ENCODE results near the gene CCIN. TPM values are rescaled to one million over a fixed set of nuclear protein-coding genes. Genes with fewer than 3 reads are reported as not detected.
A peak's percentile ranks its signal among the peaks of the same experiment; 100 is the strongest.
"Not testable (repeated sequence)": the region's sequence is repeated elsewhere in the genome, so short reads cannot be mapped to it uniquely, and the experiment has no call there.

The CCIN gene
- total and polyA plus RNA-seq, 2 donors from 2014 or later: 0.13 TPM; not detected in 1

DNA sequence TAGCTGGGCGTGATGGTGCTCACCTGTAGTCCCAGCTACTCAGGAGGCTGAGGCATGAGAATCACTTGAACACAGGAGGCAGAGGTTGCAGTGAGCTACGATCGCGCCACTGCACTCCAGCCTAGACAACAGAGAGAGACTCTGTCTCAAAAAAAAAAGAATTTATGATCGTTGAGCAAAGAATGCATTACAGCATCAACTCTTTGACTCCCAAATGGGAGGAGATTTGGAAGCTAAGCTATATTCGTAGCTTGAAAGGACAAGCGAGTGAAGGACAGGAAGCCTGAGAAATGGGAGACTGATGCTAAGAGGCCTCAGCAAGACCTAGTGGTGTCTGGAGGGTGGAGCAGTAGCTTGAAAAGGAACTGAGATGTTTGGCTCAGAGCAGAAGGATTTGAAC, 10.3 kb upstream of the CCIN start:
- Histone ChIP-seq H3K4me3 (ENCODE audit: low read length in 3 of 3) (no peak overlapping the region), H3K36me3 (ENCODE audit: control insufficient read depth in 2 of 3, insufficient read depth in 3 of 3, low read length in 3 of 3) (no peaks in the 10 kb centered on the region), H3K4me1 (ENCODE audit: control insufficient read depth in 2 of 3, insufficient read depth in 2 of 3, low read depth in 1 of 3, low read length in 3 of 3) (peaks cover 0 to 10% (median 6%) of the 10 kb centered on the region in 3 donors), H3K27me3 (ENCODE audit: control insufficient read depth, insufficient read depth, low read length) (no peaks in the 10 kb centered on the region), H3K9me3 (ENCODE audit: control insufficient read depth in 2 of 3, insufficient read depth in 1 of 3, low read length in 3 of 3) (no peaks in the 10 kb centered on the region), H3K9ac (ENCODE audit: low read length in 3 of 3) (no peak overlapping the region), H3K27ac (ENCODE audit: low read depth in 2 of 2, low read length in 2 of 2) (no peak overlapping the region)
- peak in 1 of 5 donors; percentile 8 for DNase-seq
- intact Hi-C loops (cut with DNase I): no loop called here
- no peak for FAIRE-seq
- TF ChIP-seq, protein P1, sequence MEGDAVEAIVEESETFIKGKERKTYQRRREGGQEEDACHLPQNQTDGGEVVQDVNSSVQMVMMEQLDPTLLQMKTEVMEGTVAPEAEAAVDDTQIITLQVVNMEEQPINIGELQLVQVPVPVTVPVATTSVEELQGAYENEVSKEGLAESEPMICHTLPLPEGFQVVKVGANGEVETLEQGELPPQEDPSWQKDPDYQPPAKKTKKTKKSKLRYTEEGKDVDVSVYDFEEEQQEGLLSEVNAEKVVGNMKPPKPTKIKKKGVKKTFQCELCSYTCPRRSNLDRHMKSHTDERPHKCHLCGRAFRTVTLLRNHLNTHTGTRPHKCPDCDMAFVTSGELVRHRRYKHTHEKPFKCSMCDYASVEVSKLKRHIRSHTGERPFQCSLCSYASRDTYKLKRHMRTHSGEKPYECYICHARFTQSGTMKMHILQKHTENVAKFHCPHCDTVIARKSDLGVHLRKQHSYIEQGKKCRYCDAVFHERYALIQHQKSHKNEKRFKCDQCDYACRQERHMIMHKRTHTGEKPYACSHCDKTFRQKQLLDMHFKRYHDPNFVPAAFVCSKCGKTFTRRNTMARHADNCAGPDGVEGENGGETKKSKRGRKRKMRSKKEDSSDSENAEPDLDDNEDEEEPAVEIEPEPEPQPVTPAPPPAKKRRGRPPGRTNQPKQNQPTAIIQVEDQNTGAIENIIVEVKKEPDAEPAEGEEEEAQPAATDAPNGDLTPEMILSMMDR (IDR thresholded peaks at IDR 0.05; ENCODE audit: borderline replicate concordance, extremely low read depth, insufficient read depth): no peak

DNA sequence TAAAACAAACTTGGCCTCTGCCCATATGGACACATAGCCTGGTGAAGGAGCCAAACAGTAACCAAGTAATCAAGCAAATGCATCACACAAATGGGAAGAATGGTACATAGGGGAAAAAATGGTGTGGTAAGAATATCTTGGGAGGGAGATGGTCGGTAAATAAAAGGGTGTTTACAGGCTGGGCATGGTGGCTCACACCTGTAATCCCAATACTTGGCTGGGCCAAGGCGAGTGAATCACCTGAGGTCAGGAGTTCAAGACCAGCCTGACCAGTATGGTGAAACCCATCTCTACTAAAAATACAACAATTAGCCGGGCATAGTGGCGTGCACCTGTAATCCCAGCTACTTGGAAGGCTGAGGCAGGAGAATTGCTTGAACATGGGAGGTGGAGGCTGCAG, 9.7 kb upstream of the CCIN start:
- H3K9ac ChIP-seq (ENCODE audit: low read length in 3 of 3); H3K27ac ChIP-seq (ENCODE audit: low read depth in 2 of 2, low read length in 2 of 2); FAIRE-seq; H3K36me3 ChIP-seq (ENCODE audit: control insufficient read depth in 2 of 3, insufficient read depth in 3 of 3, low read length in 3 of 3); H3K4me1 ChIP-seq (ENCODE audit: control insufficient read depth in 2 of 3, insufficient read depth in 2 of 3, low read depth in 1 of 3, low read length in 3 of 3); H3K27me3 ChIP-seq (ENCODE audit: control insufficient read depth, insufficient read depth, low read length); intact Hi-C loops (cut with DNase I); H3K4me3 ChIP-seq (ENCODE audit: low read length in 3 of 3); H3K9me3 ChIP-seq (ENCODE audit: control insufficient read depth in 2 of 3, insufficient read depth in 1 of 3, low read length in 3 of 3): not testable (repeated sequence)
- DNase-seq: peak in 1 of 5 donors; percentile 13

DNA sequence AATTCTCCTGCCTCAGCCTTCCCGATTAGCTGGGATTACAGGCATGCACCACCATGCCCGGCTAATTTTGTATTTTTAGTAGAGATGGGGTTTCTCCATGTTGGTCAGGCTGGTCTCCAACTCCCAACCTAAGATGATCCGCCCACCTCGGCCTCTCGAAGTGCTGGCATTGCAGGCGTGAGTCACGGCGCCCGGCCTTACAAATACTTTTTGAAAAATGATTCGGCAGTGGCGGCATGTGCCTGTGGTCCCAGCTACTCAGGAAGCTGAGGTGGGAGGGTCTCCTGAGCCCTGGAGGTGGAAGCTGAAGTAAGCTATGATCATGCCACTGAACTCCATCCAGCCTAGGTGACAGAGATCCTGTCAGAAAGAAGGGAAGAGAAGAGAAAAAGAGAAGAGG, 9.1 kb upstream of the CCIN start:
- not testable (repeated sequence) for H3K4me3 ChIP-seq (ENCODE audit: low read length in 3 of 3); H3K9ac ChIP-seq (ENCODE audit: low read length in 3 of 3); H3K27me3 ChIP-seq (ENCODE audit: control insufficient read depth, insufficient read depth, low read length); H3K27ac ChIP-seq (ENCODE audit: low read depth in 2 of 2, low read length in 2 of 2); H3K36me3 ChIP-seq (ENCODE audit: control insufficient read depth in 2 of 3, insufficient read depth in 3 of 3, low read length in 3 of 3); H3K9me3 ChIP-seq (ENCODE audit: control insufficient read depth in 2 of 3, insufficient read depth in 1 of 3, low read length in 3 of 3); H3K4me1 ChIP-seq (ENCODE audit: control insufficient read depth in 2 of 3, insufficient read depth in 2 of 3, low read depth in 1 of 3, low read length in 3 of 3); FAIRE-seq
- DNase-seq: peak in 1 of 5 donors; percentile 52
- intact Hi-C loops (cut with DNase I): loop anchor here (10.0 kb wide), 1 partner anchor 45 kb away; no protein-coding TSS in a partner anchor

DNA sequence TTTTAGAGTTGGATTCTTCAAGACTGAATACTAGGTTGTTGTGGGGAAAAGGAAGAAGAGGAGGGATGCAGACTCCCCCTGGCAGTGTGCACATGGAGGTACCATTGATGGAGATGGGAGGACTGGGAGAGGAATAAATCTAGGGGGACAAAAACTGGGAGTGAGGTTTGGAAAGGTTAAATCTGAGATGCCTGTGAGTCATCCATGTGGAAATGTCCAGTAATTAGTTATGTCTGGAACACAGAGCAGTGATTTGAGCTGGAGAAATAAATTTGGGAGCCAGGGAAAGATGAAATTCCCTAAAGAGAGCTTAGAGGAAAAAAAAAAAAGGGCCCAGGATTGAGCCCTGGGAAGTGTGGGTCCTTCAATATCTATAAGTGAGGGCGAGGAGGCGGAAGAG, 8.0 kb upstream of the CCIN start:
- no peak for FAIRE-seq
- H3K27ac ChIP-seq (ENCODE audit: low read depth in 2 of 2, low read length in 2 of 2): no peak overlapping the region
- intact Hi-C loops (cut with DNase I): loop anchor here (10.0 kb wide), 1 partner anchor 46 kb away; no protein-coding TSS in a partner anchor

More for the DNA sequence above, 8.0 kb upstream of the CCIN start:
- TF ChIP-seq, protein P1 (IDR thresholded peaks at IDR 0.05; ENCODE audit: borderline replicate concordance, extremely low read depth, insufficient read depth): no peak
- Histone ChIP-seq H3K27me3 (ENCODE audit: control insufficient read depth, insufficient read depth, low read length) (no peaks in the 10 kb centered on the region), H3K4me3 (ENCODE audit: low read length in 3 of 3) (no peak overlapping the region), H3K9me3 (ENCODE audit: control insufficient read depth in 2 of 3, insufficient read depth in 1 of 3, low read length in 3 of 3) (no peaks in the 10 kb centered on the region), H3K9ac (ENCODE audit: low read length in 3 of 3) (no peak overlapping the region), H3K36me3 (ENCODE audit: control insufficient read depth in 2 of 3, insufficient read depth in 3 of 3, low read length in 3 of 3) (no peaks in the 10 kb centered on the region), H3K4me1 (ENCODE audit: control insufficient read depth in 2 of 3, insufficient read depth in 2 of 3, low read depth in 1 of 3, low read length in 3 of 3) (peaks cover 0 to 2% (median under 1%) of the 10 kb centered on the region in 3 donors)
- peak in 1 of 5 donors; percentile 4 for DNase-seq
